GM21515 (cell line): Measurements from ENCODE around the gene ADAM23.

Experiments
- ATAC-seq: cut with Tn5 transposase; IDR thresholded peaks from one replicate; pipeline ENCODE4 v1.9.1; 2021; ENCODE audit not compliant: unreplicated experiment

Gene ADAM23

GRCh38 chr2:206639636-206640035 lies 196.3 kb downstream of the ADAM23 start:
- no peak for ATAC-seq

DNA sequence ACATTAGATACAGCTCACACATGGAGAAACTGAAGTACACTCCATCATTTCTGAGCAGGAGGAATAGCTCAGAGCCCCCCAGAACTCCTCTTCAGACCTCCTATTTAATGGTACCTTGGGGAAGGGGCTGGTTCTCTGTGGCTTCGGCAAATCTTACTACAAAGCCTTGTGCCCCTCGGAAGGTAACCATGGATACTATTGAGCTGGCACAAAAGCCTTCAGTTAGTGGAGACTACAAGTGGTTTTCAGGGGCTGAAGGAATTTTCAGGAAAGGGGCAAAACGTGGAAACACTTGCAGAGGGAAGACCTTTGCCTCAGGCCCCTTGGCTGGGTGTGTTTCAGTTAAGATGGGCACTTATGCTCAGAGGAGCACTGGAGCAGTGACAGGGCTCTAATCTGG lies 197.9 kb downstream of the ADAM23 start:
- no peak for ATAC-seq

DNA sequence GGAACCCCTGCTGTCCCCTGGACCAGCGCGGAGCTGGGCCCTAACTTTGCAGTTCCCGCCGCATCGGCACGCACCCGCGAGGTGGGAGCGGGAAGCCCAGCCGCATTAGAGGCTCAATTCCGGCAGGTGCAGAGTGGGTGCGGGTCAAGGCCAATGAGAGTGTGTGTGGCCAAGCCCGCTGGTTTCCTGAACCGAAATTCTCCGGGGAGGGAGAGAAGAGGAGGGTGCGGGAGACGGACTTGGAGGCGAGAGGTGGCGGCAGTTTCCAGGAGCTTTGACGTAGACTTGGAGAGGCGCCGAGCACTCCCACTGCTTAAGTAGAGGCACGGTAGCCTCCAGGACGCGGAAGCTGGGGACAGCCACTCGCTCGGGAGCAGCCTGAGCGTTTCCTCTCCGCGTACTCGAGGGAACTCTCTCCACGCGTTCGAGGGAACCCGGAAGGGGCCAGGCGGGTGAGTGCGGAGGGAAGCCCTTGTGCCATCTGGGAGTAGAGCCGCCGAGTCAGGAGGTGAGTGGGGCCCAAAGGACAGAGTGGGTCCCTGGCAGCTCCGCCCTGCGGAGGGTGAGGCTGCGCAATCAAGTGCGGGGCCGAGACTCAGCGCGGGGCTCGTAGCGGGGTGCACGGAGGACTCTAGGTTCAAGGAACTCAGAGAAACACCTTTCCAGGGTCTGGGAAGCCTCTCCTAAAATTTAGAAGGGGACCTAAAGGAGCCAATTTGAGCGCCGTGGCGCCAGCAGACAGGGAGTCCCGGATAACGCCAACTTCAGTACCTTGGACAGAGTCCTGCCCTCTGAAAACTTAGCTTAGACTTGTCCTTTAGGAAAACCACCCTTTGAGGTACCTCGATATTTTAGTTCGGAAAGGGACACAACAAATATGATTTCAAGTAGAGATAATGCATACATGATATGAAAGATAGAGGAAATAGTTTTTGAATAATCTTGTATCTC lies 199.0 kb downstream of the ADAM23 start, which contains the start of gene FAM237A:
TSS of gene FAM237A (plus strand) at position 413 of the 951 bp plus-strand sequence. CDS start 1,750 bp downstream, outside the sequence.
- ATAC-seq, result no peak

GRCh38 chr2:206647985-206648384 lies 204.7 kb downstream of the ADAM23 start:
- no peak for ATAC-seq

GRCh38 chr2:206657087-206657486 lies 213.8 kb downstream of the ADAM23 start:
- ATAC-seq, result no peak

GRCh38 chr2:206665251-206665650 lies 221.9 kb downstream of the ADAM23 start:
- ATAC-seq, result no peak
